ENCODE data around the gene FEM1C.
"Not testable (repeated sequence)": the region's sequence is repeated elsewhere in the genome, so short reads cannot be mapped to it uniquely, and the experiment has no call there.

Gene FEM1C

DNA sequence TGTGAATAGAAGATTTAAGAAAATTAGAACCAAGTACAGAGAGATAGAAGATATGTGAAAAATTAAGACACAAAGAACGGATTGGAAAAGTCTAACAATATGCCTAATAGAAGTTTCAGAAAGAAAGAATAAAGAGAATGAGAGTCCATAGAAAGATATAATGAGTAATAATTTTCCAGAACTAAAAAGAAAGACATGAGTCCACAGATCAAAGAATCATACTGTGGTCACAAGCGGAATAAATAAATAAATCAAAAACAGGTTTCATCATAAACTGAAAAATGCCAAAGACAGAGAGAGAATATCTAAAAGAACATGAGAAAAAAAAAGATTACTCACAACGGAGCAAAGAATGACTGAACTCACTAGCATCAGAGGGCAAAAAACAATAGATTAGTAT lies 32.9 kb downstream of the FEM1C start:
- DNase-seq = no peak

DNA sequence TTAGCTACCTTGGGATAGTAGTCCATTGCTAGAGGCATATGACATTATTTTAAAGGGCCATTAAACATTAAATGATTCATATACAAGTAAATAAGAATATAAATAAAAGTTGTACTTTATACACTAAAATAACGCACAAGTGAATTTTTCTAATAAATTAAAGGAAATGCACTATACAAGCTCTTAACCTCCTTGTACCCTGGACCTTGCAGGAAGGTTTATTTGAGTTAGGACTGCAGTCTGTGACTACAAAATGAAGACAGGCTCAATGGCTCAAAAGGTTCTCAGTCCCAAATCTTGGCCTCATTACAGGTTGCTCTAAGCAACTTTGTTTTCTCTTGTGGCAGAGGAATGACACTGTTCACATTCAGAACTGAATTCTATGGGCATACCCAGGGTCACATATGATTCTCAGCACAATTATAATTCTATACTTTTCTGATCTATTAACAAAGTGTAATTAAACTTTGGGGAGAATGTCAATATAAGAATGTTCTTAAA lies 34.4 kb downstream of the FEM1C start:
- DNase-seq = no peak

DNA sequence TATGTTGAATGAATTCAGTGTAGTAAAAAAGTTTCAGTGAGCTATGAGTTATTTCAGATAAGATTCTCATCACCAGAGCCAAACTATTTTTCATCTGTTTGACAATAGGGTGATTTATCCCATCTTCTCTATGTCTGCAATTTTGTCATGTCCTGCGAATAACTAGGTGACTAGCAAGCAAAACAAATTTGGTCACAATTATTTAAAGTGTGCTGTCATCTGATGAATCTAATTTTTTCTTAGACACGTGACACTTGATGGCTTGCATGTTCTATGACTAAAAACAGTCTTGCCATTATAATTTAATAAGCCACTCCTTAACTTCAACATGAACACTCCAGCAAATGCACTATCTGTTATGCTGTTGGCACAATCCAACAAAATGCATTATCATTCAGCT lies 35.0 kb downstream of the FEM1C start:
- no peak for DNase-seq

DNA sequence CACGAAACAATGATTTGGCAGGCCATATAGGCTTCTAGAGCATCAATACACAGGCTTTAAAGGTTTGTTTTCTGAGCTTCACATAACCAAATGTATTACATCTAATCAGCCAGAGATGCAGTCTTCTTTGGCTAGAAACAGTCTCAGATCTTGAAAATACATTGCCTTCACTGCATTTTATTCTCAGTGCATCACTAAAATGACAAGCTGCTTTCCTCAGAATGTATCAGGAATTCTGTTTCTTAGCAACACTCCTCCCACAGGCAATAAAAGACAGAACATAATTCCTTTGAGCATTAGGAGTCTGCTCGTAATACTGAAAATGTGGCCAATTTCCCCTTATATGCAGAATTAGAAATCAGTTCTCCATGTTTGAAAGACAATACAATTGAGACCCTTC lies 36.9 kb downstream of the FEM1C start:
- no peak for DNase-seq

DNA sequence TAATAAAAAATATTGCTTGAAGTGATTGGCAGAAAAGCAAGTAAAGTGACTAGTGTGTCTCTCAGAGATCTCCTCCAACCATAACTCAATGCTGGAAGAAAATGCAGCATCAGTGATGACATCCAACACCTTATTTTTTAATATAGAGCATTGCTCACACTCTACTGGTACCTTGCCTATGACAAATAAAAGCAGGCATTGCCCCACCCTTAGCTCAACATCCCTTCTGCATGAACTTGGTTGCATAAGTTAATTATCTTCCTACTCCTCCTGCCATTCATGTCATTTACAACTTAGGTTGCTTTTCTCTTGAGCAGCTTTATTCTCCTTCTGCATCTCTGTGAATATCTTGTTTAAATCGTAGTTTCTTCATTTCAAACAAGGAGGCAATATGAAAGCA lies 41.2 kb downstream of the FEM1C start:
- no peak for DNase-seq

DNA sequence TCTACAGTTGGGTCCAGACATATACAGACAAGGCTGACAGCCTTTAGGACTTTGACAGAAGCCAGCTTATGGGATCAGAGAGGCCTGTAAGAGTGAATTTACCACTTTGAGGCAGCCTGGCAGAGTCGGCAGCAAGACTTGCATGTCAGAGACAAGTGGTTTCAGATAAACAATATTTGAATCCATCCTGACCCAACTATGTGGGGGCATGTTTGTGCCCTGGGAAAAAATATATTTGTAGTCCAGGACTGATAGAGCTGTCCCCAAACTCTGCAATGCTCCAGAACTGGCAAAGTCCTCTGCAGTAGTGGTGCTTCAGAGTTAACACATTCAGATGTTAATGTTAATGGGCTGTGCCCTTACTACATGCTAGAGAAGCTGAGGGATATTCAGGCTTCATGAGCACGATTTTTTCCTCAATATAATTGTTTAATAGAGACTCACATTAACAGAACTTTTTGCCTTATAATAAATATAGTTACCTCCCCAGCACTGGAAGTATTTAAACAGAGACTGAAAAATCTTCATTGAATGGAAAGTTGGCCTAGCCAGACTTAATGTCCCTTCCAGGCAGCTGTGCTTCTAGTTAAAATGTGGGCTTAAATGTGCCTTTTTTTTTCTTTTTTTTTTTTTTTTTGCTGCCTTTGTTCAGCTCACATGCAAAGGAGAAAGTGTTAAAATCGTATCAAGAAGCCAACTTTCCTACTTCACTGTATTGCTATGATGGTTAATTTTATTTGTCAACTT lies 42.9 kb downstream of the FEM1C start:
- no peak for DNase-seq

DNA sequence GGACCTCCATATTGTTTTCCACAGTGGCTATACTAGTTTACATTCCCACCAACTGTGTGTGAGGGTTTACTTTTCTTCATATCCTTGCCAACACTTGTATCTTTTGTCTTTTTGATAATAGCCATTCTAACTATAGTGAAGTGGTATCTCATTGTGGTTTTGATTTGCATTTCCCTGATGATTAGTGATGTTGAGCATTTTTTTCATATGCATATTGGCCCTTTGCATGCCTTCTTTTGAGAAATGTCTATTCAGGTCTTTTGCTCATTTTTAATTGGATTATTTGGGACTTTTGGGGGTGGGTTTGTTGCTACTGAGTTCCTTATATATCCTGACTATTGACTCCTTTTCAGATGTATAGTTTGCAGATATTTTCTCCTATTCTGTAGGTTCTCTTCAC lies 44.4 kb downstream of the FEM1C start:
- no peak for DNase-seq

DNA sequence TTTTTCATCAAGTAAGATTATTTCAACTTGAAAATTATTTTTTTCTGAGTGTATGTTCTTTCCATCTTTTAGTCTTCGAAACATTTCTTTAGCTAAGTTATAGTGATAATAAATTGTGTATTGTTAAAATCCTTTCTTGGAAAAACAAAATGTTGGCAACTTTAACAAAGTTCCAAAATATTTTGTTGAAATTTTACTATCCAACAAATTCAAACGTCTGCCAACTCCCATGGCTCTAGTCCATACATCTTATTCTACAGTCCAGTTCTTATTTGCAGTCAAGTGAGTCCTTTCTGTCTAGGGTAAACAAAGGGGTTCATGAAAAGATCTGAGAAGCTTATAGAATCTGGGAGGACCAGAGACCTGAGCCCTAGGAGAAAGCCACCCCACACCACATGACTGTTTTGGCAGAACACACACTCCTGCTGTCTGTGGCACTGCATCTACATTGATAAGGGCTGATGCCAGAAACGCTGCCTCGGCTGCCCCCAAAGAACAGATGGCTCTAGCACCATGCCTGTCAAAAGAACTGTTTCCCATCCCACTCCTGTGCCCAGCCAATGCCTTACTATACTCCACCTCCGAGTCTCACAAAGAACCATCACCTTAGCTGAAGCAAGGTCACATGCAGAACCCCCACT lies 47.5 kb downstream of the FEM1C start:
- DNase-seq = no peak

DNA sequence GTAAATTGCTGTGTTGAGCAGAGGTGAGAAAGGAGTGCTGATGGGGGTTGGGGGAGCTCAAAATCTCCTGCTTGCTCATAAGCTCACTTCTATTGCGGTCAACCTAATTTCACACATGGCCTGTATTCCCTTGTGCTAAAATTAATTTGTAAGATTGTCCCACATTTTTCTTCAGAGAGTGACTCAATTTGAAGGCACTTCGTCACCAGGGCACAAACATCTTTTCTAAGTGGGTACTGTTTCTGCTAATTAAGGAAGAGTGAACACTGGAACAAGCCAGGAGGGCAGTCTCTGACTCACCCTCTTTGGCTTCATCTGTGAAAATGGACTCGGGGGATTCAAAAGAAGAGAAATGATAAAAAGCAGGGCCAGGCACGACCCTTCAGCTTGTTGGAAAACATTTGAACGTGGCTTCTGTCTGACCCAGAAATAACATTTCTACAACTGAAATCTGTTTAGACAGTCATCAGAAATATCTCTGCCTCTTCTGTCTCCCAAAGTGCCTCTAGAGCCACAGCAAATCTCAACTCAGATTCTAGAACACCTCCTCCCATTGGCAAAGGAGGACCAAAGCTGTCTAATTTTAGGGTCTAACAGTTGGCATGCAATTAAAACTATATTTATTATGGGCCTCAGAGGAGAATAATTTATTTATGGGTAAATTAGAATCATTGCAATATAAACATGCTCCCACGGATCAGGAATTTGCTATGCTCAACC lies 49.8 kb downstream of the FEM1C start:
- DNase-seq = no peak

DNA sequence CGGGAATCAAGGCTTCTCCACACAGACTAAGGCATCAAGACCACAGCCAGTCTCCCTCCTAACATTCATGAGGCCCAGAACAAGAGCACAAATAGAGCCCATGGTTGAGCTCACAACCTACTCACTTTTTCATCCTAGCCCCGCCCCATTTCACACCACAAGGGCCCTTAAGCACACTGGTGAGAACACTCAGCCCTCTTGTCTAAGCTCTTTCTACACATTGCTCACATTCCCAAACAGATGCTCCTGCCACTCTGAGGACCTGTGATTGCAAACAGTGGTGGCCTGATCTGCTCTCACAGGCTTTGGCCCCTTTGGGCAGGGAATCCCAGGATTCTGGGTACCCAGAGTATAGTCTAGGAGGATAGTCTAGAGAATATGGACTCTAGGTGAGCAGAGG lies 54.0 kb downstream of the FEM1C start:
- no peak for DNase-seq

DNA sequence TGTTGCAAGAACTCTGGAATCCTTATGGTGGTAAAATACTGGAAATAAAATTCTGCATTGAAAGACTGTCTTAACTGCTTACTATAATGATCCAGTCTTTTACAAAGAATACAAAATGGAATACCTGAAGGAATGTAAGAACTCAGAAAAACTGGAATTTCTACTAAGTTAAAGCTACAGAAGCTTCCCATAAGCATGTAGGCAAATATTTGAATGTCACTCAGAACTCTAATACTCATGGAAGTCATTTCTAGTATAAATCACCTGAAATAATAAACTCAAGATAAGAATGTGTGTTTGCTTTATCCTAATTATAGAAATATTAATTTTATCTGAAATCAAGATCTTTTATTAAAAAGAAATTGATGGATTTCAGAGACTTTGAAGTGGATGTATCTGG lies 54.8 kb downstream of the FEM1C start:
- DNase-seq = no peak

DNA sequence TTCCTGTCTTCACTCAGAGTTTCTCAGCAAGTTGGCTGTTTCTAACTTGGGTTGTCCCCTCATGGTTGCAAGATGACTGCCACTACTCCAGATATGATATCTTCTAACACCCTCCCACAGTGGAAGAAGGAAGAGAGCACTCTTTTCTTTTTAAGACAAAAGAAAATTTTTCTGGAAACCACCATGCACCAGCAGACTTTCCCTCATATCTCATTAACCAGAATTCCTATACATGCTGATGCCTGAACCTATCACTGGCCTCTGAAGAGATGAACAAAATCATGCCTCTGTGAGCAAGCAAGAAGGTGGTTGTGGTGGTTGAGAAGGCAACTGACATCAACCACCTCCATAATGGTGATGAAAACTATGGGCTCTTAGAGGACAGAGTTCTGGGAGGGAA lies 56.8 kb downstream of the FEM1C start:
- no peak for DNase-seq

DNA sequence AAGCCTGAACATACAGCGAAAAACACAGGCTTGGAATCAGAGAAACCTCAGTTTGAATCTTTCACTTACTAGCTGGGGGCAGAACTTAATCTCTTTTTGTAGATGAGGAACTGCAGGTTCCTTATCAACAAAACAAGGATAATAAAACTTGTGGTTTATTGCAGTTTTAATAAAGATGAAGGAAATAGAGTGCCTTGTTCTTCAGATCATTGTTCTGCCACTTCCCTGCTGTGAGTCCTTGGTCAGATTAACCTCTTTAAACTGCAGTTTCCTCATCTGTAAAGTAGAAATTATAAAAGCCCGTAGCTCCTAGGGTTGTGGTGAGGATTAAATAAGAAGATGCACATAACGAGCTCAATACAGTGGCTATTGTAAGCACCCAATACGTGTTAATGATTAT lies 57.4 kb downstream of the FEM1C start:
- DNase-seq = no peak

DNA sequence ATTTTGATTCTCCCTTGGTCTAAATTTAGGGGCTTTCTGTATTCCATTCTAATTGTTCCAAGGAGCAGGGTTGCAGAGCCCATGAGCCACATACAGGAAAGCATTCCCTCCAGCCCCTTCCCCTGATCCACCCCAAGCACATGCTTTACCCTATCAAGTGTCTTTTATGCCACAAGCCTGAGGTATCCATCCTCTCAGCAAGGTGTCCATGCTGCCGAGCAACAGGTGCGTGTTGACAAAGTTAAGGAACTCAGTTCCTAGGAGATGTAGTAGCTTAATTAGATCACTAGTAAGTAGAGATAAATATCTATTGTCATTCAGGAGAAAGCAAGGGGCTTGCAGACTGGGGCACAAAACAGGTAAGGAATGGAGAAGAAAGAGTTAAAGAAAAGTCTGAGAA lies 57.8 kb downstream of the FEM1C start:
- no peak for DNase-seq

DNA sequence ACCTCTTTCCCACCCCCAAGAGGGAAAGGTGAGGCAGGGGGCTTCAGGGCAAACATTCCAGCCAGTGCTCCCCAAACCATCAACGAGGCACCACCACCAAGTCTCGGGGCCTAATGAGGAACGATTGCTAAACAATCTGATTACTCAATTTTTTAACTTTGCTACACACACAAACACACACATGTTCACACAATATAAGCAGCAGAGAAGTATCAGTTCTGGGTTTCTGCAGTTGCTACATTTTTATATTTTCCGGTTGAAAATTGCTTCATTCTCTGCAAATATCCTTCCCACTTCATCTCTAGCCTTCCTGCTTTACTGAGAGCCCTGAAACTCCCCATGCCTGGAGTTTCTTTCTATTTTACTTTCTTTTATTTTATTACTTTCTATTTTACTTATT lies 60.2 kb downstream of the FEM1C start:
- no peak for DNase-seq

DNA sequence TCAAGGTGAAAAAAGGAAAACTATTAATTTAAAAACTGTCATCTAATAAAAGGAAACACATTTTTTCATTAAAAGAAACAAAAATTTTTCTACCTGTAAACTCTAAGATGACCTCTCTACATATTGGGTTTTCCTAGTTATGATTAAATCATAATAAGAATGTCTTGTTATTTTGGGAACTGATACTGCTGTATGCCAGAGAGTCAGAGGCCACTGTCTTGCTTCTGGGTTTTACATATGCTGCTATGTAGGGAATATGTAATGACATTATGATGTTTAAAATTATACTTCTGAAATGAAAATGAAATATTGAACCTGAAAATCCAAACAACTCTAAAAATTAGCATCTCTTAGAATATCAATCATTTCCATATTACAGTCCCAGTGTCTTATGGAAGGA lies 63.7 kb downstream of the FEM1C start:
- no peak for DNase-seq

DNA sequence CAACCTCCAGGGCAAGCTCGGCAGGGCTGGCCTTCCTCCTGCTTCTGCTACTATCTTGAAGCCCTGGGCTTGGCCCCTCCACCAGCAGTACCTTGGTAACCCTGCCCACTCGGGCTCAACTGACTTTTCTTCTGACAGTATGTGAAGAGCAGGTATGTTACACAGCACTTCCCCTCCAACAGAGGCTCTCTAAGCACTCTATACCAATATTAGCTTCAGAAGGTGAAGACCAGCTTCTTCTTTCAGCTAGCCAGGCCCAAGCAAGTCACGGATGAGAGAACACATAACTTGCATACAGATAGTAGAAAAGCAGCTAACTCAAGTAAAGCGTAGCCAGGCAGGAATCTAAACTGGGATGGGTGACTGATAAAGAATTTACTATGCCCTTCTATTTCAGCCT lies 64.3 kb downstream of the FEM1C start:
- DNase-seq = no peak

DNA sequence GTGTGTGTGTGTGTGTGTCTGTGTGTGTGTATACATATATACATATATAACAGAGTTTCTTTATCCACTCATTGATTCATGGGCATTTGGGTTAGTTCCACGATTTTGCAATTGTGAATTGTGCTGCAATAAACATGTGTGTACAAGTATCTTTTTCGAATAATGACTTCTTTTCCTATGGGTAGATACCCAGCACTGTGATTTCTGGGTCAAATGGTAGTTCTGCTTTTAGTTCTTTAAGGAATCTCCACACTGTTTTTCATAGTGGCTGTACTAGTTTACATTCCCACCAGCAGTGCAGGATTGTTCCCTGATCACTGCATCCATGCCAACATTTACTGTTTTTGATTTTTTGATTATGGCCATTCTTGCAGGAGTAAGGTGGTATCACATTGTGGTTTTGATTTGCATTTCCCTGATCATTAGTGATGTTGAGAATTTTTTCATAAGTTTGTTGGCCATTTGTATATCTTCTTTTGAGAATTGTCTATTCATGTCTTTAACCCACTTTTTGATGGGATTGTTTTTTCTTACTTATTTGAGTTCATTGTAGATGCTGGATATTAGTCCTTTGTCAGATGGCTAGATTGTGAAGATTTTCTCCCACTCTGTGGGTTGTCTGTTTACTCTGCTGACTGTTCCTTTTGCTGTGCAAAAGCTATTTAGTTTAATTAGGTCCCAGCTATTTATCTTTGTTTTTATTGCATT lies 65.3 kb downstream of the FEM1C start:
- DNase-seq = not testable (repeated sequence)

DNA sequence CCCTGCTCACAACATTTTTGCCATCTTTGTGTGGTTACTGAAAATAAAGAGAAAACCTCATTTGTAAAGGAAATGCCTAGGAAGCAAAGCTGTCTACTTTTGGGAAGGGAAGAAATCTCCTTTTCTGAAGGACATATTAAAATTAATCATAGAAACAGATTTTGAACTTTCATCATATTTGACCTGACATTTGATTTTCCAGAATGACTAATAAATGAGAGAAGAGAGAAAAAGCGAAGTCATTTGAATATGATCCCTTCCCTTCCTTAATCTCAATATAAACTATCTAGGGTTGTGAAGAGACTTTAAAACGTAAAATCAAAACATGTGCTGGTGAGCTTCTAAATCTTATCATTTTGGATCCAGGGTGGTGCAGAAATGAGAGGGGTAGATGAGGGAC lies 66.3 kb downstream of the FEM1C start:
- DNase-seq = no peak

DNA sequence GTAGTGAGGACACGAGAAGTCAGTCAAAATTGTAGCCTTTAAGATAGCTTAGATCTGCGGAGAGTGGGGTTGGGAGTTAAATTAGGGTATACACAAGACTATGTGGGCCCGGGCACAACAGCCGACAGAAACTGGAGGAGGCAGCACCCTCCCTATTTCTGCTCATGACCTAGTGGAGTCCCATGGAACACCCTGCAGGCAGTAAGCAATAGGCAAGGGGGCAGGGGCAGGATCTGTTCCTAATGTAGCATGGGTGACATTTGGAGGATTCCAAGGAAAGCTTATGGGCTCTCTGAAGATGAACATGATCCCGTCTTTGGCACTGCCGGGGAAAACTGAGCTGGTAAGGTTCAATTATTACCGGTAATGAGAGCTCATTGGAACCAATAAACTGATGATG lies 67.0 kb downstream of the FEM1C start:
- no peak for DNase-seq

DNA sequence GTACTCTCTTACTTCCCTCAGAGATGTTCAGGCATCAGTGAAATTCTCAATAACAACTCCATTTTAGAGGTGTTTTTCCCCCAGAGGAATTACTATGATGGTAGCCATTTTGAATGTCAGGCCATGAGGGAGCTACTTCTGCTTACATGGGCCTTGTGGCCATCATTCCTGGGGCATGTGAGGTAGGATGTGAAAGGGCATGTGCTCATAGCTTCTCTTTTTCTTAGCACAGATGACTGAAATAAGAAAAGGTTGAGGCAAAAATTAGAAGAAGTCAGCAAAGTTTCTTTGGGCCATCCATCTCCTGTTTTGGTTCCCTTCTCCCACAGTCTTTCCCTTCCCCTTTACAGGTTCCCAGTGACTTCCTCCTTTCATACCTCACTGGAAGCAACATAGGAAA lies 68.8 kb downstream of the FEM1C start:
- DNase-seq = no peak

DNA sequence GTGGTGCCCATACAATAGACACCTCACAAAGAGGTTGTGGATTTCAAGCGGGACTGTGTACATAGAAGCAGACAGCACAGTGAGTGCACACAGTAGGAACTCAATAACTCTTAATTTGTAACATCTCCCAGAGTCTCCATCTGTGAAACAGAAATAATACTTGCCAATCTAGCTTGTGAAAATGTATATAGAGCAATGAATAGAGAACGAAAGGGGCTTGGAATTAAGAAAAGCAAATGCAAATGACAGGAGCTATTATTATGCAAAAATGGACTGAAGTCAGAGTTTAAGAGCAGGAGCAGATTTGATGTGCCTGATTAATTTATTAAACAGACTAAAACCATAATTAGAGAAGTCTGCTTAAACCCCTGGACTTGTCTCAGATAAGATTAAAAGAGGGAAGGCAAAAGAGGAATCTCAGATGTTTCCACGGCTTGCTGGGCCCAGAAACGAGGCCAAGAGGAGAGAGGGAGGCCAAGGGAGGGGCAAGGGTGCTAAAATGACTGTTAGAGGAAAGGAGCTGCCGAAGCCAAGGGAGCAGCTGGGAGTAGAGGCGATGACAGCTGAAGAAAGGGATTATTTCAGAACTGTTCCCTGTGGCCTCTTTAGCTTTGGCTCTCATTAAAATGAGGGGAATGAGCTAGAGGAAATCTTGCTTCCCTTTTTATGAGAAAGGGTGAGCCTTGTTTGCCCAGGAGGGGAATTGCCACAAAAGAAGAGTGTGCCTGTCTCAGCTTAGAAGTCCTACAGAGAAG lies 72.1 kb downstream of the FEM1C start:
- no peak for DNase-seq

Data from NCI-H1048 (cell line).